Measurements from ENCODE around the gene NABP1.

DNA sequence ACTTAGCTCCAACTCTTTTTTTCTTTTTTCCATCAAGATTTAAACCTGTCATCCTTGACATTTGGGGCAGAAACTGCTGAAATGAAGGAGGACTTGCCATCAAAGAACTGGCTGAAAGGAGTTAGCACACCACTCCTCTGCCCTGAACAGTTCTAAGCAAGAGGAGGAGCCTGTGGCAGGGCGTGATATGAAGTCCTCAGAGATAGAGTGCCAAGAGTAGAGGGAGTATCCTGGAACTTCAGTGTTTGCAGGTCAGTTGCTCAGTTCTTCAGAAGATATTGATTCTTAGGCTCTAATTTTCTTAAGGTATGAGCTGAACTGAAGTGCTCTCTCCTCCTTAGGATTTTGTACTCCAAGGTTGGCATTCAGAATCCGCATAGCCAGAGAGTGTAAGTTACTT, 15.2 kb downstream of the NABP1 start:
- TF ChIP-seq MAFK (IDR thresholded peaks at IDR 0.05; ENCODE audit: partially characterized antibody) (no peak), CTCF (IDR thresholded peaks at IDR 0.05) (no peak), BHLHE40 (IDR thresholded peaks at IDR 0.05; ENCODE audit: low read depth, low read length) (no peak), POLR2A (IDR thresholded peaks at IDR 0.05; ENCODE audit: low read length) (no peak), NR3C1 (IDR thresholded peaks at IDR 0.05) (no peak), MAX (IDR thresholded peaks at IDR 0.05) (no peak), CBX2 (IDR thresholded peaks at IDR 0.05; ENCODE audit: borderline replicate concordance, low read depth) (no peak)
- TF ChIP-seq, protein P1, sequence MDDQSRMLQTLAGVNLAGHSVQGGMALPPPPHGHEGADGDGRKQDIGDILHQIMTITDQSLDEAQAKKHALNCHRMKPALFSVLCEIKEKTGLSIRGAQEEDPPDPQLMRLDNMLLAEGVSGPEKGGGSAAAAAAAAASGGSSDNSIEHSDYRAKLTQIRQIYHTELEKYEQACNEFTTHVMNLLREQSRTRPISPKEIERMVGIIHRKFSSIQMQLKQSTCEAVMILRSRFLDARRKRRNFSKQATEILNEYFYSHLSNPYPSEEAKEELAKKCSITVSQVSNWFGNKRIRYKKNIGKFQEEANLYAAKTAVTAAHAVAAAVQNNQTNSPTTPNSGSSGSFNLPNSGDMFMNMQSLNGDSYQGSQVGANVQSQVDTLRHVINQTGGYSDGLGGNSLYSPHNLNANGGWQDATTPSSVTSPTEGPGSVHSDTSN (IDR thresholded peaks at IDR 0.05) = no peak
